HepG2 (cell line): ENCODE measurements around the gene THRA. TPM values are rescaled to one million over a fixed set of nuclear protein-coding genes. Genes with fewer than 3 reads are reported as not detected.

Experiments used
- CREBL2 ChIP-seq: sonication (generic); formaldehyde crosslinking; IDR thresholded peaks from 2 replicates; pipeline ENCODE4 v1.8.1; 2023; ENCODE audit warnings: missing genetic modification reagents, mild to moderate bottlenecking, borderline replicate concordance
- EZH2 ChIP-seq: conservative IDR thresholded peaks from 2 replicates; pipeline ENCODE4 v1.6.1; 2012; ENCODE audit warnings: mild to moderate bottlenecking, low read depth, low read length, moderate library complexity
- HMGXB3 ChIP-seq: sonication (generic); formaldehyde crosslinking; IDR thresholded peaks from 2 replicates; pipeline ENCODE4 v1.4.0; 2020; ENCODE audit warnings: missing genetic modification reagents, borderline replicate concordance
- MXD3 ChIP-seq: IDR thresholded peaks from 2 replicates; pipeline ENCODE4 v1.6.1; 2016; ENCODE audit warnings: mild to moderate bottlenecking, missing biosample characterization, missing genetic modification reagents
- NR3C1 ChIP-seq: sonication (generic); formaldehyde crosslinking; IDR thresholded peaks from 2 replicates; pipeline ENCODE4 v1.4.0; 2020; ENCODE audit warnings: missing genetic modification reagents
- RAD21 ChIP-seq: fragments of 450-650 bp; formaldehyde crosslinking; IDR thresholded peaks from 2 replicates; pipeline ENCODE4 v1.5.0; 2020; ENCODE audit warnings: mild to moderate bottlenecking
- REL ChIP-seq: sonication (generic); formaldehyde crosslinking; conservative IDR thresholded peaks from 2 replicates; pipeline ENCODE4 v1.8.0; 2022; ENCODE audit warnings: mild to moderate bottlenecking, missing genetic modification reagents, moderate library complexity
- RELA ChIP-seq: sonication (generic); formaldehyde crosslinking; IDR thresholded peaks from 2 replicates; pipeline ENCODE4 v1.4.0; 2020; ENCODE audit warnings: missing genetic modification reagents
- SCMH1 ChIP-seq: sonication (generic); formaldehyde crosslinking; IDR thresholded peaks from 2 replicates; pipeline ENCODE4 v1.9.0; 2021; ENCODE audit warnings: missing genetic modification reagents, mild to moderate bottlenecking, borderline replicate concordance
- TCF7L2 ChIP-seq: IDR thresholded peaks from 2 replicates; pipeline ENCODE4 v1.6.1; 2011; ENCODE audit warnings: mild to moderate bottlenecking, low read depth, low read length, moderate library complexity
- ZBTB1 ChIP-seq: sonication (generic); formaldehyde crosslinking; IDR thresholded peaks from 2 replicates; pipeline ENCODE4 v1.4.0; 2020; ENCODE audit warnings: missing genetic modification reagents, borderline replicate concordance
- ZNF143 ChIP-seq: sonication (generic); formaldehyde crosslinking; IDR thresholded peaks from 2 replicates; pipeline ENCODE4 v1.4.0; 2020; ENCODE audit warnings: missing genetic modification reagents
- ZNF503 ChIP-seq: sonication (generic); formaldehyde crosslinking; IDR thresholded peaks from 2 replicates; pipeline ENCODE4 v1.4.0; 2020; ENCODE audit warnings: missing genetic modification reagents
- ZNF552 ChIP-seq: sonication (generic); formaldehyde crosslinking; IDR thresholded peaks from 2 replicates; pipeline ENCODE4 v1.9.0; 2022; ENCODE audit warnings: missing genetic modification reagents, mild to moderate bottlenecking, borderline replicate concordance
- ZNF574 ChIP-seq: sonication (generic); formaldehyde crosslinking; IDR thresholded peaks from 2 replicates; pipeline ENCODE4 v1.4.0; 2020; ENCODE audit warnings: missing genetic modification reagents
- ZNF678 ChIP-seq: sonication (generic); formaldehyde crosslinking; IDR thresholded peaks from 2 replicates; pipeline ENCODE4 v1.4.0; 2020; ENCODE audit warnings: mild to moderate bottlenecking, missing genetic modification reagents
- ZNF691 ChIP-seq: sonication (generic); formaldehyde crosslinking; IDR thresholded peaks from 2 replicates; pipeline ENCODE4 v1.4.0; 2020; ENCODE audit warnings: missing genetic modification reagents, low read depth, mild to moderate bottlenecking, borderline replicate concordance
- ZNF83 ChIP-seq: sonication (generic); formaldehyde crosslinking; IDR thresholded peaks from 2 replicates; pipeline ENCODE4 v1.4.0; 2020; ENCODE audit warnings: missing genetic modification reagents, mild to moderate bottlenecking, borderline replicate concordance
- polyA plus RNA-seq, 8 experiments: library from polyadenylated mRNA; depleted of rRNA in 3 of 8; stranded (reverse) in 7 of 8; unstranded in 1 of 8; fragments of >200 nt; fragmentation: Illumina TruSeq in 4 of 8; extraction: Trizol in 4 of 8; gene quantifications; 2 replicates each; pipeline versions ENCODE4 v1.2.1 to v1.2.3, GENCODE V29; 2011 to 2016; ENCODE audit warnings: low read depth in 4 of 8, missing spikeins in 1 of 8, mixed read lengths in 1 of 8; ENCODE audit not compliant: insufficient read depth in 1 of 8
- total RNA-seq, 5 experiments: library from RNA; depleted of rRNA; stranded (reverse); fragments of >200 nt; fragmentation: Illumina TruSeq; extraction: Trizol; gene quantifications; 2 replicates each; pipeline ENCODE4 v1.2.3, GENCODE V29; 2016; ENCODE audit warnings: low read depth in 1 of 5

The THRA gene
- total and polyA plus RNA-seq, 2 of the 13 experiments (the other 11 are each of a cell fraction or from before 2014, with no cell fraction given) = 8.0 to 9.9 TPM

- TF ChIP-seq ZNF574 (CRISPR knock-in tag) = peak; percentile 82
- TF ChIP-seq HMGXB3 (CRISPR knock-in tag) = peak; percentile 65; the same call in 1 of the 2 replicates
- peak; percentile 71; the same call in 1 of the 2 replicates for TF ChIP-seq ZNF83 (CRISPR knock-in tag)
- TF ChIP-seq NR3C1 (CRISPR knock-in tag) = no peak
- TF ChIP-seq ZNF503 (CRISPR knock-in tag) = peak; percentile 95
- peak; percentile 99 for TF ChIP-seq MXD3 (CRISPR knock-in tag)
- peak; percentile 95; the same call in 1 of the 2 replicates for TF ChIP-seq ZNF691 (CRISPR knock-in tag)
- TF ChIP-seq TCF7L2 = peak; percentile 86
- no peak; the same call in 1 of the 2 replicates for TF ChIP-seq RELA (CRISPR knock-in tag)
- TF ChIP-seq ZNF678 (CRISPR knock-in tag) = peak; percentile 99; the same call in 1 of the 2 replicates
- TF ChIP-seq REL (CRISPR knock-in tag) = peak; percentile 99
- peak; percentile 99 for TF ChIP-seq ZNF552 (CRISPR knock-in tag)
- TF ChIP-seq RAD21 (CRISPR knock-in tag) = peak; percentile 39
- peak; percentile 96 for TF ChIP-seq ZNF143
- TF ChIP-seq EZH2 = no peak
- no peak for TF ChIP-seq ZBTB1 (CRISPR knock-in tag)
- peak; percentile 98; the same call in 1 of the 2 replicates for TF ChIP-seq CREBL2 (CRISPR knock-in tag)
- no peak for TF ChIP-seq SCMH1 (CRISPR knock-in tag)
These were observed 38.1 kb downstream of the THRA start (continued) for GRCh38 chr17:40100669-40101366.
